Mesothelial cell of epicardium (in vitro differentiated cells): ENCODE results near the gene HIBADH. TPM values are rescaled to one million over a fixed set of nuclear protein-coding genes. Genes with fewer than 3 reads are reported as not detected.
A peak's percentile ranks its signal among the peaks of the same experiment; 100 is the strongest.
"Not testable (repeated sequence)": the region's sequence is repeated elsewhere in the genome, so short reads cannot be mapped to it uniquely, and the experiment has no call there.

Experiments
- DNase-seq, 2 experiments: peaks; one replicate each; pipeline ENCODE4 v3.0.0; 2021; ENCODE audit warnings: low spot score in 2 of 2; ENCODE audit not compliant: unreplicated experiment in 2 of 2
- H3K27ac Mint-ChIP-seq: 2 replicates; pipeline ENCODE4 v1.8.0; 2021; ENCODE audit warnings: mixed read lengths
- H3K27me3 Mint-ChIP-seq: 2 replicates; pipeline ENCODE4 v1.8.0; 2021; ENCODE audit warnings: low read depth, mixed read lengths
- H3K36me3 Mint-ChIP-seq: 2 replicates; pipeline ENCODE4 v1.8.0; 2021; ENCODE audit warnings: mixed read lengths
- H3K4me1 Mint-ChIP-seq: 2 replicates; pipeline ENCODE4 v1.8.0; 2021; ENCODE audit warnings: mixed read lengths
- H3K4me3 Mint-ChIP-seq: 2 replicates; pipeline ENCODE4 v1.8.0; 2021; ENCODE audit warnings: mild to moderate bottlenecking, moderate library complexity, mixed read lengths
- H3K9me3 Mint-ChIP-seq: 2 replicates; pipeline ENCODE4 v1.8.0; 2021; ENCODE audit warnings: mixed read lengths
- CTCF ChIP-seq: fragments of 200-600 bp; sonication (generic); IDR thresholded peaks from one replicate; pipeline ENCODE4 v1.5.0; 2021; ENCODE audit warnings: antibody characterized with exemption; ENCODE audit not compliant: unreplicated experiment
- total RNA-seq: library from RNA; stranded (reverse); gene quantifications from 3 replicates; pipeline ENCODE4 v1.2.1, GENCODE V29; 2021

Gene HIBADH
- total RNA-seq, 1 donor from 2014 or later: 33.2 TPM

DNA sequence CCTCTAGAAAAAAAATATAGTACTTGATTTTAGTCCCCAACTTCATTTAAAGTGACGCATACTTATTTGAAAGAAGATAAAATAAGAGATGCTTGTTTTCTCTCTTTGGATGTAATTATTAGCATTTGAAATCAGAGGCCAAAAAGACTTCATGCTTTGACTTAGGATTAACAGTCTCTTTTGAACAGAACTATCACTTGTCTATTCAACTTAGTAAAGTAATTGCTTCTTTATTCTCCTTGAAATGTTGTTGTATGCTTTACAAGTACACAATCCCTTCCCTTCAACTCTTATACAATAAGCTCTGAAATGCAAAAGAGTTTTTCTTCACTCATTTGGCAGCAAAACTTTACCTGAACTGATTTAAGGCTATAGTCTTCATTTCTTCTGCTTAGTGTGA is 80.8 kb downstream of the HIBADH start:
- no peak for DNase-seq
- Mint-ChIP-seq H3K27ac (no peak overlapping the region), H3K9me3 (no peaks in the 10 kb centered on the region), H3K36me3 (peaks cover 7% of the 10 kb centered on the region), H3K4me1 (peaks cover 7% of the 10 kb centered on the region), H3K4me3 (no peak overlapping the region), H3K27me3 (no peaks in the 10 kb centered on the region)
- TF ChIP-seq CTCF: no peak

DNA sequence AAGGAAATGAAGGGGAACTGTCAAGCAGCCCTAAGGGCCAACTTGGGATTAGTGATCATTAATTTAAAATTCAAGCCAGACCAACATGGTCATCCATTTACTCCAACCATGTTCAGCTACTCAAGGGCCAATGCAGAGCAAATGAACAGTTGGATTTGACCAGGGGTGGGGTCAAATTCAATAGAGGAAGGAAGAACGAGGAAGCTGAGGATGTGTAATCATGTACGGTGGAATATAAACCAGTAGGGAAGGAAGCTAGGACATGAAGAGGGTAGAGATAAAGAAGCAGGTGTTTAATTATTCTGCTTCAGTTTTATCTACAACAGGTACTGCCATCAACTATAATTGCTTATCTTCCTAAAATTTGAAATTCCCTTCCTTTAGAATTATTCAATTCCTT is 81.6 kb downstream of the HIBADH start:
- Mint-ChIP-seq H3K9me3 (no peaks in the 10 kb centered on the region), H3K27ac (no peak overlapping the region), H3K36me3 (peaks cover 7% of the 10 kb centered on the region), H3K4me3 (no peak overlapping the region), H3K4me1 (peaks cover 2% of the 10 kb centered on the region), H3K27me3 (no peaks in the 10 kb centered on the region)
- TF ChIP-seq CTCF: no peak
- no peak for DNase-seq

DNA sequence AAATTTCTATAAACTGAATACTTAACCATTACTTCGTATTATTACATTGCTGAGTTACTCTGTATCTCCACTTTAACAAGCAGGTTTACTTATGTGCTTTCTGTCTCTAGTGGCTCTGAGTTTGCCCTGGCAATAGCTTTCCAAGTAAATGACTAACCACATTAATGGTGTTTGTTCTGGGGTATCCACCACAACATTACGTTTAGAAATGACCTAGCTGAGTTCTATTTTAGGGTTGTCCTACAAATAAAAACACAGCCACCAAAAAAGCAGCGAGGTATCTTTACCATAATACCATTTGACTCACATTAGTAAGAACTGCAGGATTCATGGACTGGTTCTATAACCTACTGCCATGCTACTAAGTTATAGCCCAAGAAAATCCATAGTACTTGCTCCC is 83.1 kb downstream of the HIBADH start:
- Mint-ChIP-seq H3K4me1 (peaks cover 8% of the 10 kb centered on the region), H3K27me3 (no peaks in the 10 kb centered on the region), H3K4me3 (no peak overlapping the region), H3K27ac (no peak overlapping the region), H3K36me3 (peaks cover 4% of the 10 kb centered on the region), H3K9me3 (no peaks in the 10 kb centered on the region)
- no peak for TF ChIP-seq CTCF
- DNase-seq: no peak

DNA sequence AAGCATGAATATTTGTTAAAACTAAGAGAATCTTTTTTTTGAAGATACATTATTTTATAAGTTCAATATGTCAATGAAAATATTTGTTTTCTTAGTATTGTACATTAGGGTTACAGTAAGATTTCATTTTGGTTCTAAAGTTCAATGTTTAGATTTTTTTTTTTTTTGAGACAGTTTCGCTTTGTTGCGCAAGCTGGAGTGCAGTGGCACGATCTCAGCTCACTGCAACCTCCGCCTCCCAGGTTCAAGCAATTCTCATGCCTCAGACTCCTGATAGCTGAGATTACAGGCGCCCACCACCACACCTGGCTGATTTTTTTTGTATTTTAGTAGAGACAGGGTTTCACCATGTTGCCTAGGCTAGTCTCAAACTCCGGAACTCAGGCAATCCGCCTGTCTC is 84.5 kb downstream of the HIBADH start:
- H3K4me3 Mint-ChIP-seq, H3K27me3 Mint-ChIP-seq, H3K9me3 Mint-ChIP-seq, DNase-seq, H3K4me1 Mint-ChIP-seq, H3K27ac Mint-ChIP-seq, H3K36me3 Mint-ChIP-seq: not testable (repeated sequence)

GRCh38 chr7:27576360-27576944 is 86.2 kb downstream of the HIBADH start:
- H3K9me3 Mint-ChIP-seq: no peaks in the 10 kb centered on the region

GRCh38 chr7:27575613-27576012 is 87.1 kb downstream of the HIBADH start:
- Mint-ChIP-seq H3K27ac (peak overlapping the region; percentile 76), H3K4me1 (peaks cover 8% of the 10 kb centered on the region), H3K36me3 (peaks cover 3% of the 10 kb centered on the region), H3K4me3 (peak overlapping the region; percentile 19), H3K9me3 (no peaks in the 10 kb centered on the region), H3K27me3 (no peaks in the 10 kb centered on the region)
- DNase-seq: no peak
- TF ChIP-seq CTCF: no peak

More at GRCh38 chr7:27576360-27576944, 86.2 kb downstream of the HIBADH start:
- Mint-ChIP-seq H3K27me3 (no peaks in the 10 kb centered on the region), H3K4me1 (peaks cover 8% of the 10 kb centered on the region), H3K27ac (no peak overlapping the region), H3K36me3 (peaks cover 3% of the 10 kb centered on the region), H3K4me3 (no peak overlapping the region)
- peak; percentile 57 for TF ChIP-seq CTCF
- no peak for DNase-seq
